ENCODE data around the gene TMEM38A.
"Not testable (repeated sequence)": the region's sequence is repeated elsewhere in the genome, so short reads cannot be mapped to it uniquely, and the experiment has no call there.

Gene TMEM38A

GRCh38 chr19:16638666-16639065, 22.3 kb upstream of the TMEM38A start:
- no peak for DNase-seq

DNA sequence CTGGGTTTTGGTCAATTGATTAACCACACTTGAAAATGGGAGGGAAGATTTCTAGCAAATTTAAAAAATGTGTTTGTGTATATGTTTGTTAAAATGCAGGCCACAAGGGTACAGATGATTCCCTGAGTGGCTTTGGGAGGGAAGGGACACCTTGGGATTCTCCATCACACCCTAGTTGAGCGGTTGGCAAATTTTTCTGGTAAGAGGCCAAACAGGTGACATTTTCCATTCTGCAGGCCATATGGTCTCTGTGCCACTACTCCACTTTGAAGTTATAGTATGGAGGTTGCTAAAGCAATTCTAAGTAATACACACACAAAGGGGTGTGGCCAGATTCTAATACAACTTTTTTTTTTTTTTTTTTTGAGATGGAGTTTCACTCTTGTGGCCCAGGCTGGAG, 20.0 kb upstream of the TMEM38A start:
- no peak for DNase-seq

DNA sequence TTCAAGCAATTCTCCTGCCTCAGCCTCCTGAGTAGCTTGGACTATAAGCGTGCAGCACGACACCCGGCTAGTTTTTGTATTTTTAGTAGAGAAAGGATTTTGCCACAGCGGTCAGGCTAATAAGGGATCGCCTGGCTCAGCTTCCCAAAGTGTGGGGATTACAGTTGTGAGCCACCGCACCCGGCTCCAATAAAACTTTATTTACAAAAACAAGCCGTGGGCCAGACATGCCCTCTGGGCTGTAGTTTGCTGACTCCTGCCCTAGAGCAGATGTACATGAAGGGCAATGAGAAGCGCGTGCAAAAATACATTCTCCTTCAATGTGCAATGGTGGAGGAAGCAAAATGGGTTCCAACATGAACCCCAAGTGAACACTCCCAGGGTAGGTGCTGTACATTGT, 19.2 kb upstream of the TMEM38A start:
- DNase-seq: no peak

DNA sequence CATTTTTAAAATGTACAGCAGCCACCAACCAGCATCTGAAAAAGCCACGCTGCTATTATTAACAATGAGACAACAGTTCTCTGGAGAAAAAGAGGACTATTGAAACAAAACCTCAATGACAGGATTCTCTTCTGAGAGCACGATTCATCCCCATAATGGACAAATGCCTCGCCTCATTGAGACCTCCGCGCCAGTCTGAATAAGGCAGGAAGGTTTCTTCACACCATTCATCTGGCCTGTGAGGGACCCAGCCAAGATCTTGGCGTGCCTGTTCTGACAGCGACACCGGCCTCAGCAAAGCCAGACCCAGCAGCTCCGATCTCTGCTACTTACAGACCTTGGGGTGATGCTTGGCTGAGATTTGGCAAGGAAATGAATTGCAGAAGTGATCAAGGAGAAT, 15.8 kb upstream of the TMEM38A start:
- no peak for DNase-seq

- DNase-seq: no peak
Observed at GRCh38 chr19:16649734-16650133, 11.2 kb upstream of the TMEM38A start.

GRCh38 chr19:16650821-16651220, 10.1 kb upstream of the TMEM38A start:
- no peak for DNase-seq

DNA sequence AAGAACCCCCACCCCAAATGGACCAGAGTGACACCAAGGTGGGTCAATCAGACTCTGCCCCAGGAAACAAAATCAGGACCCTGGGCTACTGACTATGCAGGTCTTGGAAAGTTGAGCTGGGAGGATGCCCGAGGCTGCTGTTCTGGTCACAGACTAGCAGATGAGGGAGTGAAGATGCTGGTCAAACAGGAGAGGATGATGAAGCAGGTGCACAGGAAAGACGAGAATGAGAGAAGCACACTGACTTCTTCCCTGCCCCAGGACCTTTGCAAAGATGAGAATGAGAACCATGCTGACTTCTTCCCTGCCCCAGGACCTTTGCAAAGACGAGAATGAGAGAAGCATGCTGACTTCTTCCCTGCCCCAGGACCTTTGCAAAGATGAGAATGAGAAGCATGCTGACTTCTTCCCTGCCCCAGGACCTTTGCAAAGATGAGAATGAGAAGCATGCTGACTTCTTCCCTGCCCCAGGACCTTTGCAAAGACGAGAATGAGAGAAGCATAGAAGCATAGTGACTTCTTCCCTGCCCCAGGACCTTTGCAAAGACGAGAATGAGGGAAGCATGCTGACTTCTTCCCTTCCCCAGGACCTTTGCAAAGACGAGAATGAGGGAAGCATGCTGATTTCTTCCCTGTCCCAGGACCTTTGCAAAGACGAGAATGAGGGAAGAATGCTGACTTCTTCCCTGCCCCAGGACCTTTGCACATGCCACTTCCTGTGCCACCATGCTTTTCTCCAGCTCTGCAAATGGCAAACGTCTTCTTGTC, 9.3 kb upstream of the TMEM38A start:
- not testable (repeated sequence) for DNase-seq

- no peak for DNase-seq
Observed at GRCh38 chr19:16652854-16653253, 8.1 kb upstream of the TMEM38A start.

GRCh38 chr19:16654140-16654539, 6.8 kb upstream of the TMEM38A start:
- no peak for DNase-seq

DNA sequence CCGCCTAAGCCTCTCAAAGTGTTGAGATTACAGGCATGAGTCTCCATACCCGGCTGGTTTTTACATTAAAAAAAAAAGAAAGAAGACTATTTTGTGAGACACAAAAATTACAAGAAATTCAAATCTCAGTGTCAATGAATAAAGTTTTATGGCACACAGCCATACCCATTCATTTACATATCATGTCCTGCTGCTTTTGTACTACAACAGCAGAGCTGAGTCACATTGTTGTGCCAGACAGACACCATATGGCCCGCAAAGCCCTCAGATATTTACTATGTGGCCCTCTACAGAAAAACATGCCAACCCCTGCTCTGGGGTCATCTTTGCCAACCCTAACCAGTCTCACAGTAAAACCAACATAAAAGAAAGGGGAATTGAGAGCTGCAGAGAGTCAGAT, 6.3 kb upstream of the TMEM38A start:
- DNase-seq: no peak

DNA sequence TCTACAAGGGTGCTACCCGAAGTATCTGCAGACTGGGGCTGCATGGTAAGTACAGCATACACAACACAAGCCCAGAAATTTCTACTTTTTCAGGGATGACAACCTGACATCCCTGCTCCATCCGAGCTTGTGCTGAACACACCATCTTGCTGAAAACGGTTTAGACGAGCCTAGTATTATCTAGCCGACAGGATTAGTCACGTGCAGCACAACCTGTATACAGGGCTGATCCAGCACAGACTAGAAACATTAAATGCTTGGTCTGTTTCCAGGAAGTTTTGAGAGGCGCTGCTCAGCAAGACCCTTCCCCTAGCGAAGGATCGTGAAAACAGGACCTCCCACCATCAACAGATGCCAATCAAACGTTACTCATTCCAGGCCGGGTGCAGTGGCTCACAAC, 5.2 kb upstream of the TMEM38A start:
- DNase-seq: no peak

GRCh38 chr19:16657384-16657783, 3.6 kb upstream of the TMEM38A start:
- no peak for DNase-seq

DNA sequence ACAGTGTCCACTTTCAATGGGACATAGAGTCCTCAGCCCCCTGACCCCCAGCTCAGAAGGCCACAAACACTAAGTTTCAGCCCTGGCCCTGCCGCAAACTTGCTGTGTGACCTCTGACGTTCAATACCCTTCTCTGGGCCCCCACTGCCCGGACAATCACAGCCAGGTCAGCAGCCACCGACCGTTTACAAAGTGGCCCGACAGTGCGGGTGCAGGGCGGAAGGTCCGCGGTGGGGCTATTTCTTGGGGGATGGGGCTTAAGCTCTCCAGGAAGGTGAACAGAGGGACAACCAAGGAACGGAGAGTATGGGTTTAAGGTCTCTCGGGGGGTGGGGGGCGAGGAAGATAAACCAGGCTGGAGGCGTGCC, 1.5 kb upstream of the TMEM38A start:
- DNase-seq: no peak

- DNase-seq: peak; percentile 99
Observed at GRCh38 chr19:16659832-16660708, 869 bp upstream of the TMEM38A start, which contains the start of gene SMIM7. SMIM7 (minus strand) TSS chr19:16660144; CDS start chr19:16660110, 34 bp downstream.

DNA sequence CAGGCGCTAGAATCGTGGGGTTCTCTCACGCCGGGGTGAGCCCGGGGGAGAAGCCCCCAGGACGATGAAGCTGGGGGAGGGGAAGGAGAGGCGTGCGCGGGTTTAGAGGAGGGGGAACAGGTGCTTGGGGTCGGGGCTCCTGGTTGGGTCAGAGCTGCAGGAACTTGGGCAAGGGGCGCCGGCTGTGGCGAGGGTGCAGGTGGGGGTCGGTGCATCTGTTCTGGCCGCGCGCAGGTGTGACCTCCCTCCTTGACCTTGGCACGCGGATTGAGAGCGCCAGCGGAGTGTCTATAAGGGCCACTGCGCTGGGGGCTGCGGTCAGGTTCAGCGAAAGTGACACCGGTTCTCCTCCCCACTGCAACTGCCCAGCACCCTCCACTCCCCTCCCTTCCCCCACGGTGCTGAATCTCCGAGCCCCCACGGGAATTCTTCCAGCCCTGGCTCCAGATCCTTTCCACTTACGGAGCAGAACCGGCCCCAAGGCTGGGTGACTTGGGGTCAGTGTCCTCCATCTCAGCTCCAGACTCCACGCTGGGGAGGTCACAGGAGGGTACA, 618 bp downstream of the TMEM38A start:
- DNase-seq: no peak

GRCh38 chr19:16668176-16668575, 7.2 kb downstream of the TMEM38A start:
- DNase-seq: no peak

- DNase-seq: not testable (repeated sequence)
Observed at GRCh38 chr19:16668702-16669101, 7.8 kb downstream of the TMEM38A start.

- no peak for DNase-seq
Observed at GRCh38 chr19:16670291-16670690, 9.4 kb downstream of the TMEM38A start.

DNA sequence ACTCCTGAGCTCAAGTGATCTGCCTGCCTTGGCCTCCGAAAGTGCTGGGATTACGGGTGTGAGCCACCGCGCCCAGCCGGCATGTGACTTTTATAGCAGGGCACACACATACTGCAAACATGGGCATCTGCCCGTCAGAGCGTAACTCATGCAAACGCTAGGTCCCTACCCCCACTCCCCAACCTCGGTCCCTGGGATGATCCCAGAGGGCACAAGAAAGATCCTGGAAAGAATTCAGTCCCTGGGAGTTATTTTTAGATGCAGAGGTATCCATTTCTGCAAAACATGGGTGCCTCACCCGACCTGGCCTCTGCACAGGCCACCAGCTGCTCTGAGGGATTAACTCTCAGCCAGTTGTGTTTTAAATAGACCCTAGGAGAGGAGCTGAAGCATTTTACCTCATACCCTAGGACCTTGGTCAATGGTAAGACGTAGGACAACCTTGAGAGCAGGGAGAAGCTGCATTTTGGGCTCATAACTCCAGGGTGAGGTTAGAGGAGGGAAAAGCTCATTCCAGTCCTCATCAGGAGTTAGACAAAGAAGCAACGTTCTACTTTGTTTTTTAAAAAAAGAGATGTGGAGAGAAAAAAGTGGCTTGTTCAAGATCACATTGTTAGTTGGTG, 10.8 kb downstream of the TMEM38A start:
- DNase-seq: no peak

DNA sequence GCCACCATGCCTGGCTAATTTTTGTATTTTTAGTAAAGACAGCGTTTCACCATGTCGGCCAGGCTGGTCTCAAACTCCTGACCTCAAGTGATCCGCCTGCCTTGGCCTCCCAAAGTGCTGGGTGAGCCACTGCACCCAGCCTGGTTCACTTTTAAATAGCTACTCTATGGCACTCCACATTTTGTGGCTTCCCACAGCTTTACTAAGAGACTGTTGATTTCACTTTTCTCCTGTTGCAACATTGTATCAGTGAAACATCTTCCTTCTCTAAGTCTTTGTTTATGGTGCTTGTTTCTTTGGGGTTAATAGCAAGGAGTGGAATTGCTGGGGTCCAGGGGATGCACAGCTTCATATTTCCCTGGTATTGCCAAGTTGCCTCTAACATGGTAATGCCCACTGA, 12.3 kb downstream of the TMEM38A start:
- no peak for DNase-seq

GRCh38 chr19:16673839-16674238, 12.9 kb downstream of the TMEM38A start:
- DNase-seq: not testable (repeated sequence)

DNA sequence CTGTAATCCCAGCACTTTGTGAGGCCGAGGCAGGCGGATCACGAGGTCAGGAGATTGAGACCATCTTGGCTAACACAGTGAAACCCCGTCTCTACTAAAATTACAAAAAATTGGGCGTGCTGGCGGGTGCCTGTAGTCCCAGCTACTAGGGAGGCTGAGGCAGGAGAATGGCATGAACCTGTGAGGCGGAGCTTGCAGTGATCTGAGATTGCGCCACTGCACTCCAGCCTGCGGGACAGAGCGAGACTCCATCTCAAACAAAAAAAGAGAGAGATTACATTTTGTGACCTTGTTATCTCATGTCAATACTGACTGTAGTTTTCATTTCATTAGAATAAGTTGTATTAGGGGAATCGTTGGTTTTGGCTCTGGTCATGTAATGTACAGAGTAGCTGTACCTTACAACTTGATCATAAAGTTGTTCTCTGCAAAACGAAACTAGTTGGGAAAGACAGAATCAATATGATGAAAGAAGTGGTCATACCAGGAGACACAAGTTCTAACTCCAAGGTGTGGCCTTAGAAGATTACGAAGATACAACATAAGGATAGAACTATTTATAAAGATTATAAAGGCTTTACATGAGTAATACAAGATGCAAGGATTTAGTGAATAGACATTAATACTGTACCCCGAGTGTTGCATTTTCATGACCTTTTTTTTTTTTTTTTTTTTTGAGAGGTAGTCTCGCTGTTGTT, 15.3 kb downstream of the TMEM38A start:
- DNase-seq: no peak

GRCh38 chr19:16677055-16677454, 16.1 kb downstream of the TMEM38A start:
- no peak for DNase-seq

Data from right forelimb (tissue), 1 donor.